ENCODE data around the gene CDK19.

The CDK19 gene

GRCh38 chr6:110690916-110691315 lies 124.4 kb downstream of the CDK19 start:
- TF ChIP-seq, protein P1, sequence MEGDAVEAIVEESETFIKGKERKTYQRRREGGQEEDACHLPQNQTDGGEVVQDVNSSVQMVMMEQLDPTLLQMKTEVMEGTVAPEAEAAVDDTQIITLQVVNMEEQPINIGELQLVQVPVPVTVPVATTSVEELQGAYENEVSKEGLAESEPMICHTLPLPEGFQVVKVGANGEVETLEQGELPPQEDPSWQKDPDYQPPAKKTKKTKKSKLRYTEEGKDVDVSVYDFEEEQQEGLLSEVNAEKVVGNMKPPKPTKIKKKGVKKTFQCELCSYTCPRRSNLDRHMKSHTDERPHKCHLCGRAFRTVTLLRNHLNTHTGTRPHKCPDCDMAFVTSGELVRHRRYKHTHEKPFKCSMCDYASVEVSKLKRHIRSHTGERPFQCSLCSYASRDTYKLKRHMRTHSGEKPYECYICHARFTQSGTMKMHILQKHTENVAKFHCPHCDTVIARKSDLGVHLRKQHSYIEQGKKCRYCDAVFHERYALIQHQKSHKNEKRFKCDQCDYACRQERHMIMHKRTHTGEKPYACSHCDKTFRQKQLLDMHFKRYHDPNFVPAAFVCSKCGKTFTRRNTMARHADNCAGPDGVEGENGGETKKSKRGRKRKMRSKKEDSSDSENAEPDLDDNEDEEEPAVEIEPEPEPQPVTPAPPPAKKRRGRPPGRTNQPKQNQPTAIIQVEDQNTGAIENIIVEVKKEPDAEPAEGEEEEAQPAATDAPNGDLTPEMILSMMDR (IDR thresholded peaks at IDR 0.05; ENCODE audit: control extremely low read depth, extremely low read depth, low read depth, missing control alignments): no peak
- POLR2A ChIA-PET: no interaction called here
- no peak for DNase-seq (ENCODE audit: extremely low spot score)
- CTCF ChIA-PET: interaction anchor here (1.3 to 3.4 kb wide), 2 partner anchors 9 to 16 kb away, joined by 5 to 10 read pairs; no protein-coding TSS in a partner anchor

- no peak for DNase-seq (ENCODE audit: extremely low spot score)
- TF ChIP-seq, protein P1 (IDR thresholded peaks at IDR 0.05; ENCODE audit: control extremely low read depth, extremely low read depth, low read depth, missing control alignments): no peak
- ChIA-PET POLR2A (interaction anchor here (2.0 kb wide), 1 partner anchor 184 kb away, joined by 5 read pairs; the partner anchor contains the start of gene AMD1), CTCF (interaction anchor here (1.0 to 3.4 kb wide), 4 partner anchors 8 to 15 kb away, joined by 3 to 10 read pairs (median 6); no protein-coding TSS in a partner anchor)
Measured at GRCh38 chr6:110690106-110690654, 125.1 kb downstream of the CDK19 start.

DNA sequence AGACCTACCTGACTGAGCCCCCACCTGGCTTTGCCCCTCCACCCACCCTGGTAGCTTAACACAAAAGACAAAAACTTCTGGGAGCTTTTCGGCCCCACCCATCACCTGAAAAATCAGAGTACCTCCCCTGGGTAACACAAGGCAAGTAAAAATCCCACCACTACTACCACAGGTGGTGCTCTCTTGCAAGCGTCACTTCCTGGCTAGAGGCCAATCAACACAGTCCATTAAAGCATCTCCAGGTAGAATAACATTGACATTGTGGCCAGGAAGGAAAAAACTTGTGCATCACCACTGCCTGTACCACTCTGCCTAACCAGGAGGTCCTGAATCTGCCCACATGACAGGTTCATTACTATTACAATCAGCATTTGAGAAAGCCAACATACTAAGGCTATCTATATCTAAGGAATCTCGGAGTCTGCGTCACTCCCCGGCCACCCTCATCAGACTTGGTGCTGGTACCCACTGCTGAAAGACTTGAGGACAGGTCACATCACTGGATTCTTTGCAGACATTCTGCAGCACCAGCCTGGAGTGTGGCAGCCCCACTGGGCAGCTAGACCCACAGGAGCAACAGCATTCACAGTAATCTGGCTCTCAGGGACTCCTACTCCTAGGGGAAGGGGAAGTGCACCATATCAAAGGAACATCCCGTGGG lies 125.9 kb downstream of the CDK19 start:
- ChIA-PET CTCF (interaction anchor here (0.7 to 3.4 kb wide), 6 partner anchors 8 to 189 kb away, joined by 3 to 10 read pairs (median 4); no protein-coding TSS in a partner anchor), POLR2A (interaction anchor here (2.0 kb wide), 1 partner anchor 185 kb away, joined by 5 read pairs; the partner anchor contains the start of gene AMD1)
- DNase-seq (ENCODE audit: extremely low spot score): no peak
- TF ChIP-seq, protein P1 (IDR thresholded peaks at IDR 0.05; ENCODE audit: control extremely low read depth, extremely low read depth, low read depth, missing control alignments): no peak

GRCh38 chr6:110688661-110689268 lies 126.5 kb downstream of the CDK19 start:
- TF ChIP-seq, protein P1 (IDR thresholded peaks at IDR 0.05; ENCODE audit: control extremely low read depth, extremely low read depth, low read depth, missing control alignments): no peak
- no peak for DNase-seq (ENCODE audit: extremely low spot score)
- ChIA-PET POLR2A (interaction anchor here (2.0 kb wide), 1 partner anchor 186 kb away, joined by 5 read pairs; the partner anchor contains the start of gene AMD1), CTCF (interaction anchor here (0.7 to 3.4 kb wide), 4 partner anchors 14 to 190 kb away, joined by 3 to 10 read pairs (median 4); no protein-coding TSS in a partner anchor)

DNA sequence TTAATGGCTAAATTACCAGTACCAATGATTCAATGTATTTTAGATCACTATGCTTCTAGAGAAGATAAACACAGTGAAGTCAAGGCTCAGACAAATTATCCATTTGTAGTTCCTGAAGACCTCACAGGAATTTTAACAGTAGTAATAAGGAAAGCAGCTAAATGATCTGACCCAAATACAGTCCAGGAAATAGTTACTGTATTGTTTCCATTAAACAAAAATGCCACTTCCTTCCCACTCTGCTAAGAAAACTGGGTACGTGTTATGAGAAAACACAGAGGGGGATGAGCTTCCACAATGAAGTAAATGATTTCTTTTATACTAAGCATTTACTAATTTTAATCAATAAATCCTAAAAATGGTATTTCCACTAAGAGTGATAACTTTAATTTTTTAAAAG lies 127.9 kb downstream of the CDK19 start:
- TF ChIP-seq, protein P1 (IDR thresholded peaks at IDR 0.05; ENCODE audit: control extremely low read depth, extremely low read depth, low read depth, missing control alignments): no peak
- no peak for DNase-seq (ENCODE audit: extremely low spot score)
- ChIA-PET POLR2A (no interaction called here), CTCF (interaction anchor here (0.9 to 1.1 kb wide), 2 partner anchors 114 to 263 kb away, joined by 3 read pairs; no protein-coding TSS in a partner anchor)

- TF ChIP-seq, protein P1 (IDR thresholded peaks at IDR 0.05; ENCODE audit: control extremely low read depth, extremely low read depth, low read depth, missing control alignments): no peak
- ChIA-PET POLR2A (interaction anchor here (0.5 to 2.6 kb wide), 4 partner anchors 75 to 193 kb away, joined by 3 to 16 read pairs (median 6); partner anchors contain the start of genes AMD1 and CDK19), CTCF (interaction anchor here (0.8 to 3.9 kb wide), 26 partner anchors 9 to 1346 kb away, joined by 3 to 41 read pairs (median 6); partner anchors contain the start of genes CDK19 and GTF3C6)
- DNase-seq (ENCODE audit: extremely low spot score): no peak
Measured at GRCh38 chr6:110683241-110683640, 132.0 kb downstream of the CDK19 start.
